ENCODE measurements around the gene HOXA6.

- TF ChIP-seq CTCF (IDR thresholded peaks at IDR 0.05): no peak
- no peak for TF ChIP-seq ZFX (IDR thresholded peaks at IDR 0.05; ENCODE audit: borderline replicate concordance)
These were observed 46.8 kb downstream of the HOXA6 start for GRCh38 chr7:27100694-27101170.

Measured in 22Rv1 (cell line).